GM19043 (cell line): Measurements from ENCODE around the gene FANK1.

Experiments
- ATAC-seq: cut with Tn5 transposase; IDR thresholded peaks from one replicate; pipeline ENCODE4 v1.9.1; 2021; ENCODE audit warnings: low read depth; ENCODE audit not compliant: unreplicated experiment

FANK1 gene

GRCh38 chr10:126057494-126057893 lies 161.1 kb downstream of the FANK1 start:
- no peak for ATAC-seq

GRCh38 chr10:126058104-126058503 lies 161.7 kb downstream of the FANK1 start:
- ATAC-seq: no peak

GRCh38 chr10:126058507-126058906 lies 162.1 kb downstream of the FANK1 start:
- no peak for ATAC-seq
